Embryonic facial prominence (tissue), 1 donor: Measurements from ENCODE around the gene PCCA.

Source experiments
- DNase-seq: peaks from one replicate; pipeline ENCODE4 v3.0.0-alpha.2; 2016; ENCODE audit errors: extremely low spot score

The PCCA gene

DNA sequence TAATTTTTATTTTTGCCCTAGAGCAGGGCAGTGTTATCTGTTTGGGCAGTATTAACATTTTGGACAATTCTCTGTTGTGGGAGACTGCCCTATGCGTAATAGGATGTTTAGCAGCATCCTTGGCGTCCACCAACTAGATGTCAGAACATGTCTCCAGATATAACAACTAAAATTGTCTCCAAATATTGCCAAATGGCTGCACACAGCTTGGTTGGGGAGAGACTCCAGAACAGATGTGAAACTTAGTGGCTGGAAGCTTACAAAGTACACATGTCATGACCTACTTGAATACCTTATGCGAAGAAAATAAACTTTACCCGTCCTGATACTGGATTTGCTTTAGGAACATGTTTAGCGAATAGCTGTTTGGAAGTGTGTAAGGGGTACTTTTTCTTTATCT is 376.7 kb downstream of the PCCA start:
- DNase-seq: no peak

DNA sequence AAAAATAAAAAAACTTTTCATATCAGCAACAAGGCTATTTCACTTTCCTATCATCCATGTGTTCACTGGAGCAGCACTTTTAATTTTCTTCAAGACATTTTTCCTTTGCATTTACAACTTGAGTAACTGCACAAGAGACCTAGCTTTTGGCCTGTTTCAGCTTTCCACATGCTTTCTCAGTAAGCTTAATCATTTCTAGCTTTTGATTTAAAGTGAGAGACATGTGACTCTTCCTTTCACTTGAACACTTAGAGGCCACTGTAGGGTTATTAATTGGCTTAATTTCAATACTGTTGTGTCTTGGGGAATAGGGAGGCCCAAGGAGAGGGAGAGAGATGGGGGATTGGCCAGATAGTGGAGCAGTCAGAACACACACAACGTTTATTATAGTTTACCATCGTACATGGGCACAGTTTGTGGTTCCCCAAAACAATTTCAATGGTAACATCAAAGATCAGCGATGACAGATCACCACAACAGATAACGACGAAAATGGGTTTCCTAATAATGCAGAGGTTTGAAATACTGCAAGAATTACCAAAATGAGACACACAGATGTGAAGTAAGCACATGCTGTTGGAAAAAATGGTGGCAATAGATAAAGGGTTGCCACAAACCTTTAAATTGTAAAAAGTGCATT is 382.1 kb downstream of the PCCA start:
- no peak for DNase-seq

DNA sequence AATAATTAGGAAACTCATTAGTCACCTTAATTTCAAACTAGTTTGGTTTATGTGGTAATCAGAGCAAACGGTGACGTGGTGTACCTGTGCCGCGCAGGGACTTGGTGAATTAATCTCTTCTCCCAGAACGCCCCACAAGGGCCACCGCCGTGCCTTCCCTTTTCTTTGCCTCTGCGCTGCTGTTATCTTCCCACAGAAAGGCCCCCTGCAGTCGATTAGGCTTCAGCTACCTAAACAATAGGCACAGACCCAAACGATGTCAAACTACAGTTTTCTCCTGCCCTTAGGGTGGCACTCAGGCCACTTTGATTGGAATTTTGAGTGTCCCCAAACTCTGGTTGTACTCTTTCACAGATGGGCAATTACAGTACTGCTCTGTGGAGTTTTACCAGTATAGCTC is 384.2 kb downstream of the PCCA start:
- no peak for DNase-seq

DNA sequence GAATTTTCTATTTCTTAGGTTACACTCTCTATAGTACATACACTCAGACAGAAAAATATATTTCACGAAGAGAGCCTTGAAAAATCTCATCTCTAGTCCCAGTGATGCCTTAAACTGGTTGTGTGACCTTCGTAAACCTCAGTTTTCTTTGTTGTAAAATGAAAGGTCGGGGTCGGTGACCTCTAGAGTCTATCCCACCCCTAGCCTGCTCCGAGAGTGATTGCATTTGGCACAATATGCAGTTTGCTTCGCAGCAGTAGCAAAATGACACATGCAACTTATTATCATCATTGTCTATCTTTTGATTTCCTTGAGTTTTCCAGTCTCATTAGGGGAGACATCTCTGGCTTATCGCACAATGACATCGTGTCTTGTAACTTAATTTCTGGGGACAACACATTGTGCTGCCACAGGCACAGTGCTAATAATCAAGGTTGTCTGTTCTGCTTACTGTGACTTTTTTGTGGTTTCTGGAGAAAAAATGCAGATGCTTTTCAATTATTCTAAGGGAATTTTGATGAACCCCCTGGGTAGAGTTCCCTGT is 384.7 kb downstream of the PCCA start:
- no peak for DNase-seq

DNA sequence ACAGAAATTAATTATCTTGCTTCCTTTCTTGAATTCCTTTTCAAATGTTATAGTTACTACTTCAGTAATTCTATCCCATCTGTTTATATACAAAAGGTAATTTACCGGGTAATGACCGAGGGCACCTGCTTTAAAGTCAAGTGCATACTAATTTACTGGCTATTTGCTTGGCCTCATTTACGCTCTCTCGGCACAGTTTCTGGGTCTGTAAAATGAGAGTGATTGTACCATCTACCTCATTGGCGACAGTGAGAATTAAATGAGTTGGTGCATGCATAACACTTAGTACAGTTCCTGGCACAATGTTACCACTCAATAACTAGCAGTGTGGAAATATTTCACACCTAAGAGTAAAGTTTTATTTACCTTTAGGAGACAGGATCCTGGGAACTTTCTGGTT is 388.1 kb downstream of the PCCA start:
- no peak for DNase-seq

DNA sequence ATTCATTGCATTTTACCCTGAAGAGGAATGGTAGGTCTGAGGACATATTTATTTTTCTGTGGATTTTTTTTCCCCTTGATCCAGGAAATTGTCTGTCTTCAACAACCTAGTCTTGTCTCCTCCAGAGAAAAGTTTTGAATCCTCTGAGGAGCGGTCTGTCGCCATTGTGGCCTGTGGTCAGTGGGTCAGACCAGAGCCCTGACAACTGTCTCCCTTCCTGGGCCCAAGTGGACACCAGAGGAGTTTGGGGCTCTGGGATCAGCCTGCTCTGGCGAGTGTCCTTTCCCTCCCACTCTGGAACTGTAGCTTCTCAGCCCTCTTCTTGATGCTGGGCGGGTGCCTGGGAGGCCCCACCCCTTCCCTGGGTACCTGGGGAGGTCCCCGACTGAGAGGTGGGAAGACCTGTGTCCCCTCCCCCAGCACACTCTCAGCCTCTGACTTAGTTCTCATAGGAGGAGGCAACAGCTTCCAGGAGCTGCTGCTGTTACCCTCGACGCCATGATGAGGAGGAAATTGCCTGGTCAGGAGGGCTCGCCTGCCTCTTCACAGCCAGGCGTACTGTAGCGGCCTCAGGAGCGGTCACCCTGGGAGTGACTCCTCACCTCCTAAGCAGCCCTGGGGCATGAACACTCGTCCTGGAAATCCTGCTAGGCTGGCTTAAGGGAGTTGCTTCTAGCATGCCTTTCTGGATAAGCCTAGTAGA is 389.4 kb downstream of the PCCA start:
- DNase-seq: no peak

DNA sequence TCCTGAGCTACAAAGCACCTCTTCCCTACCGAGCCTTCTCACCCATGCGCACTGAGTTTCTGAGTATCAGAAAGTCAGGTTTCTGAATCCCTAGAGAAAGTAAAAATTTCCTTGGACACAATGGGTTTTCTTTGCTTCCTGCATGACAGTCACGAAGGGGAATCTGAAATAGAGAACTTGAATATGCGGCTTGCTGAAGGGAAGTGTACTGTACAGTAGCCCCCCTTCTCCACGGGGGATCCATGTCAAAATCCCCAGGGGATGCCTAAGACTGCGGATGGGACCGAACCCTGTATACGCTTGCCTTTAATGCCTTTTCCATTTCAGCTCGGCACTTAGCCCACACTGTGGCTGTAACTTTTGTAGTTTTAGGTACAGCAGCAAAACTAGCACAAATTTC is 391.8 kb downstream of the PCCA start:
- DNase-seq: no peak

DNA sequence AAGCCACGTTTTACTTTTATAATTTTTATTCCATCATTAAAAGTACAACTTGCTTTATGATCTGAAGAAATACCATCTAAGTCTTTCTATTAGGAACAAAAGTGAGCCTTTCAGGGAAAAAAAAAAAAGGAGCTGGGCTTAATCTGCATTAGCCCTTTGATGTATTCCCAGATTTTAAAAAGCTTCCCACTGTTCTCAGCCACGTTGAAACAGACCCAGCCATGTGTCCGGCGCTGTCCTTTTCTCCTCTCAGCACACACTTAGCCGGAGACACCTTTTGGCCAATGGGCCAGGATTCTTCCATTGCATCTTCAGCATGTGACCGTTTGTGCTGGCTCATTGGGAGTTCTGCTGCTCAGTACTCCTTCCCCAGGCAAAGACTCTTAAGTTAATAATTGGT is 394.2 kb downstream of the PCCA start:
- no peak for DNase-seq

DNA sequence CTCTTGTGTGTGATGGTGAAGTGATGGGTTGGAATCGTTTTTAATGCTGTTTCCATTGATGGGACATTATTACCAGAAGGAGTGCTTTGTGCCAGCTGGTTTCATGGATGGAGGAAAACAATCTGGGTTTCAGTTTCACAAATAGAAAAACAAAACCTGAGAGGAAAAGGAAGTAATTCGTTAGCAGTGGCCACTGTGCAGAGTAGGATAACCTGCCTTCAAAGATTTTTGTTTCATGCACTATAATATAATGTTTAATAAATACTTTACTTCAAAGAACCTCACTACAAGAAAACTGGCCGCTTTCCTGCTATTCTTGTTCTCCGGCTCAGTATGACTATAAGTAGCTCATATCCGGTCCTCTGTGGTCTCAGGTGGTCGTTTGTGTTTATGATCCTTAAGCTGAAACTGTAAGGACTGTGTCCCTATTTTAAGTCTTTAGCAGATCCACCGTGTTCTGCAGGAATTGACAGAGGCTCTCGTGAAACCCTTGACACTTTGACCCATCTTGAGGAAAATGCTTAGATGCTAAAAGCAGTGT is 395.0 kb downstream of the PCCA start:
- no peak for DNase-seq

DNA sequence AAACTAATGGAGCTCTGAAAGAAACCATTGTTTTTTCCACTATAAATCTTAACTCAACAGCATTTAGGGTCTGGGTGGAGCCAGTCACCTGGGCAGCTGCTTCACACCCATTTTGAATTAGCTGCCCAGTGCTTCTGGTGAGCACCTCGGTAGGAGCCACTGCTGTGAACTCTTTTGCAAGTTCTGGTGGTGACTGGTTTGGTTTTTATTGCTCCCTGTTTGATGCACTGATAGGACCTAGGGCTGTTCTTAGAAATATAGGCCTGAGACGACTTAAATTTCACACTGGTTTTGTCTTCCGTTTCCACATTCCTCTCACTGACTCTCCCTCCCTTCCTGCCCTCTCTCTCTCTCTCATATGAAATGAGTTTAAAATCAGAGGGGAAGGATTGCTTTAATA is 395.8 kb downstream of the PCCA start:
- DNase-seq: no peak

DNA sequence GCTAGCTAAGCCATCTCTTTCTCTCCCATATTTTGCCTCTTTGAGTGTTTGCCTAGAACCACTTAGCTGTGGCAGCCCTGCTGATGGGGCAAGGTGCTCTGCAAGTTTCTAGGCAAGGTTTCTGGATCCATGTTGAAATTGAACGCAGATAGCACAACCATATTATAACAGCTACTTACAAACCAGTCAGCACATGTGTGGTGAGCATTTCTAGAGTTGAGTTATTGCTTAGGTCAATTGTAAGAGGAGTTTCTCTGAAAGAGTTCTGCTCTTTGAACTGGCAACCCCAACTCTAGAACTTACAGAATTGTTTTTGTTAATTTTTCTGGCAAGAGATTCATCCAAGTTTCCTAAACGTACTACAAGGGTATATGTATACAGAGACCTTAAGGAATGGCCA is 396.4 kb downstream of the PCCA start:
- DNase-seq: no peak

DNA sequence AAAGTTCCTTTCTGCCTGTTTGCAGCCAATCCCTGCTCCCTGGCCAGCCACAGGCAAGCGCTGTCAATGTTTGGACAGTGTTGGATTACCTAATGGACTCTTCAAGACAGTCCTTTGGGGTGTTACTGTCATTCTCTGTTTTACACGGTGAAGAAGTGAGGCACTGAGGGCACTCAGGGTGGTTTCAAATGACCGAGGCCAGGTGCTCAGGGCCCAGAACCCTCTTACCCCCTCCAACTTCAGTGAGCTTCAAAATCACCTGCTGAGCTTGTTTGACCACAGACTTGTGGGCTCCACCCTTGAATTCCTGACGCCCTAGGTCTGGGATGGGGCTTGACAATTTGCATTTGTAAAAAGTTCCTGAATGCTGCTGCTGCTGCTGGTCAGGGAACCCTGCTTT is 401.8 kb downstream of the PCCA start:
- no peak for DNase-seq

DNA sequence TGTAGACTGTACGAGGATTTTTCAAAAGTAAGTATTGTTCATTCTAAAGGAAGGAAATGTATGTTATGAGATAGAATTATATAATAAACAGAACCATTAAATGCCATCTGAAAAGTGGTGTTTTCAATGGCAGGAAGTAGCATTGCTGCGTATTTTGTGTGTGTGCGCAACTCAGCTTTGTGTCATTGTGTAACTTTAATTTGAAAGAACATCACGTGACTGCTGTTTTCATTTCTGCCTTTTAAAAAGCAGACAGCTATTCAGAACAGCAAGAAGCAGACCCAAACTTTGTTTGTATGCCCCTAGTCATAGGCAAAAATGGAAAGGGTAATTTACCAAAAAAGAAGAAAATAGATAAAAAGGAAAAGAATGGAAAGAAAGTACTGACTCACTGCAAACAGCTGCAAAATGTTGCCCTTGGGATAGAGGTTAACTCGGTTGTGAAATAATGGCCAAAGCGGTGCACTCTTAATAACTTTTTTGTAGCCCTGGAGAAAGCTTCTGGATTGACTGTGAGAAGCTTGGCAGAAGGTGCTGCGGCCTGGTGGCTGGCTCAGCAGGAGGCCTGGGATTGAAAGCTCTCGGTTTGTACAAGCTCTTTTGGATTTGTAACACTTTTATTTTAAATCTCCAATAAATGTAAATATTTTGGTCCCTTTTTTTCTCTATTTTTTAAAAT is 402.4 kb downstream of the PCCA start:
- DNase-seq: no peak

DNA sequence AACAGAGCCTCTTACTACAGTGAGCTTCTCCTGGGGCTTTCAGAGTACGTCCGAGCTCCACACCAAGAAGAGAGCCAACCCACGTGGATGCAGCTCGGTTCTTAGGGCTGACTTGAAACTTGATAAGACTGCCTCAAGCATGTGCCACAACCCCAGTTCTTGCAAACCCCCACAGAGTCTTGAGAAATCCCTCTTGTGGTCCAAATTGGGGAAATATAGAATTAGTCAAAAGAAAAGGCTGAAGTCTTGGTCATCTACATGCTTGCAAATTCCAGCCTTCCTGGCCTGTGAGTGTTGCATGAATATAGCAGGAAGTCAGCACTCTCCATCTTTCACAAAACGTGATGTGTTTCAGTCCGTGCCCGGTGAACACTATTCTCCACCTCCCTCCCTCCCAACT is 404.5 kb downstream of the PCCA start:
- DNase-seq: no peak

DNA sequence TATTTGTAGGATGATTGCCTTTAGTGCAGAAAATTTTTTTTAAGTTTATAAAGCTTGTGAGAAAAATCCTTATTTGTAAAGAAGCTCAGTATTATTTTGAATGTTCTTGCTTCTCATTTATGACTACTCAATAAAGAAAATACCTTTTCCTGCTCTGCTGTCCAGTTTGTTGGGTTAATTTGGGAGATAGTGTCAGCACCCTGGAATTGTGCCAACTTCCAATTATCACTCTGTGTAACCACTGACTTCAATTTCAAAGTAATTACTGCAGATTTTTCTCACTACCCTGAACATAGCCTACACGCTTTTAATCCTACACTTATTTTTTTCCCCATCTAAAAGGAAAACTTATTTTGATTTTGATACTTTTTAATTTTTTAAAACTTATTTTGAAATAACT is 406.6 kb downstream of the PCCA start:
- DNase-seq: no peak

DNA sequence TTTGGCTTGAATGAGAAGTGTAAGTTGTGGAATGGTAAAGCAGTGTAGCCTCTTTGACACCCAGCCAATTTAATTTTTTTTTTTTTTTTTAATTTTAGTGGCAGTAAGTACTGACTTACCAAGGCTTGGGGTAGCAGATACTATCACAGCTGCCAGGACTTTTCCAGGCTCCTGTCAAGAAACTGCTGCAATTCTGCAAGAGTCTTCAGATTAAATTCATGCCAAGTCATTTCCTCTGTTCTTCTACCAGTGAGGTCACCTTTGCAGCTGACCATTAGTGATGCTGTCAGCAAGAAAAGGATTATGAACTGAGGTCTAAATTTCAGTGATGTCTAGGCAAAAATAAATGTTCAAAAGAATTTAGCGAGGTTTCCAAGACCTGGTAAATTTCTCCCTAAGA is 408.5 kb downstream of the PCCA start:
- no peak for DNase-seq

DNA sequence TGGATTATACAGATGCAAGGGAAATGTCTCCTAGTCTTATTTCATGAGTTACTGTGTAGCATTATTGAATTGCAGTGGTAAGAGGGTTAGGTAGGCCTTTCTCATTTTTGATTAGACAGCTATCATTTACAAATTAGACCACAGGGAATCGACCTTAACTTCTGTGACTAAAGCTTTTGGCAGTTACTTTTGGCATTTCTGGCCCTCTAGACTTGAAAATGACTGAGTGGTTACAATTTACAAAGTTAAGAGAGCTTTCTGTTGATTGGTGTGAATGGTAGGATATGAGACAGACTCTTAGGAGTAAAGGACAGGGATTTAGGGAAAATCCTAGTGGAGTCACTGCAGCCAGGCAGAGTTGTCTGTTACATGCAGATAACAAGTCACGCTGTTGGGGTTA is 413.6 kb downstream of the PCCA start:
- DNase-seq: no peak

DNA sequence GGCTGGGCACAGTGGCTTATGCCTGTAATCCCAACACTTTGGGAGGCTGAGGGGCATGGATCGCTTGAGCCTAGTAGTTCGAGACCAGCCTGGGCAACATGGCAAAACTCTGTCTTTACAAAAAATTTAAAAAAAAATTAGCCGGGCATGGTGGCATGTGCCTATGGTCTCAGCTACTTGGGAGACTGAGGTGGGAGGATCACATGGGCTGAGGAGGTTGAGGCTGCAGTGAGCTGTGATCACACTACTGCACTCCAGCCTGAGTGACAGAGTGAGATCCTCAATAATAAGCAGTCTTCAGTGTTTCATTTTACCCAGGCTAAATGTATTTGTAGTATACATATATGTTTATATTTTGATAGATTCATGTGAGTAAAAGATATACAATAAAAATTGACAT is 414.7 kb downstream of the PCCA start:
- DNase-seq: no peak

DNA sequence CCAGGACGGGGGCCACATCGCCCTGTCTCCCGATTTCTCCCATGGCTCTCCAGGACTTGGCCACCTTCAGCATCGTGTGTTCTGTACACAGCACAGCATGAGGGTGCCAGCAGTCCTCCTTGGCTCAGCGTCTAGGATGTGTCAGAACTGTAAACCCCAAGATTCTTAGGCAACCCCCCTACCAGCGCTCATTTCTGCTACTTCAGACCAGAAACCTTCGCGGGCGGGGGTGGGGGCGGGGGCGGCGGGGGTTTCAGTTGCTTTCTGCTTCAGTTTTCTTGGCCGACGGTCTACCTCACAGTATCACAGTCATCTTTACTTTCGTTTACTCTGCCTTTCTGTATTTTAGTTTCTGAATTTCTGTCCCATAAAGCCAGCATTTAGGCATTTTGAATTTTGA is 417.3 kb downstream of the PCCA start:
- DNase-seq: no peak

DNA sequence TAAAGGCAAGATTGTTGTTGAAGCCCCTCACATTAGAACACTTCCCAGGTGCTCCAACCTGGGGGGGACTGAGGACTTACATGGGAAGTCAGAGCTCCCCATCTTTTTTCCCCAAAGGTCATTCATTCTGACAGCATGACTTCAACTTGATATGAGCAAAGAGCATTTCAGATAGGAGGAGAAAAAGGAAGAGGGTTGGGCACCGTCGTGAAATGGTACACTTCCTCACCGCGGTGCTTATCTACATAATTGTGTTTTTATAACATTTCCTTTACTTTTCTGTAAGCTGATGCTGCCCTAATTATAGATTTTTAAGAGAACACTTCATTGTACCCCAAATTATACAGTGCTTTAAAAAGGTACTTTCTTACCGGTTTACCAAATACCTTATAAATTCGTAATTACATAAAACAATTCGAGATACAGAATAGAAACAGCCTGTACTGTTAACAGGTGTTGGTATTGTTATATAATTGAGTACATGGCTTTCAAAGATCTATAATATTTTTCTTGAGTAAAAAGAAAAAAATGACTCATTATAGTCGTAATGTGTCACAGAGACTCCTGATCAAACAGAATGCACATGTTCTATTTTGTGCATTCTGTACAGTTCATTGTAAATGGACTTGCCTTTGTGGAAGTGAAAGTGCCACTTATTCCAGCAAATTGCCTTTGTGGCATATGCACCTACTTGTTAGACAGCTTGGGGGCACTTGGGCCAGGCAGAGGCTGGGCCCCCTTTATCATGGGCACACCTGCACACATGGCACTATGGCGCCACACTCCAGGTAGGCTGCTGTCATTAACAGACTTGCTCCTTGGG is 417.9 kb downstream of the PCCA start:
- DNase-seq: no peak

DNA sequence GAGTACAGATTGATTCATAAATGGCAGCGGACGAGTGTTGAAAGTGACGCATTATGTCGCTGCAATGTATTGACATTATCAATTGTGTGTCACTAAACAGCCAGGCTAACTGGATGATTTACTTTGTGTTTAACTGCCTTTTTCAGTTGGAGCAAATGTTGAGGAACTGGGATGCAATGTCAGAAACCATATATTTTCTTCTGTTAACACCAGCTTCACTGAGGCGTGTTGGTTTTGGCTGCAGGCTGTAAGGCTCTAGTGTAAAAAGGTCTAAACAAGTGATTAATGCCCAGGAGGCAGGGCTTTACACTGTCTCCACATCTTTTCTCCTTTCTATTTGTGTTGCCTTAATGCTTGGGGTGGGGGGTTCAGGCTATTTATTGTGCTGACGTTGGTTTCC is 419.6 kb downstream of the PCCA start:
- no peak for DNase-seq

DNA sequence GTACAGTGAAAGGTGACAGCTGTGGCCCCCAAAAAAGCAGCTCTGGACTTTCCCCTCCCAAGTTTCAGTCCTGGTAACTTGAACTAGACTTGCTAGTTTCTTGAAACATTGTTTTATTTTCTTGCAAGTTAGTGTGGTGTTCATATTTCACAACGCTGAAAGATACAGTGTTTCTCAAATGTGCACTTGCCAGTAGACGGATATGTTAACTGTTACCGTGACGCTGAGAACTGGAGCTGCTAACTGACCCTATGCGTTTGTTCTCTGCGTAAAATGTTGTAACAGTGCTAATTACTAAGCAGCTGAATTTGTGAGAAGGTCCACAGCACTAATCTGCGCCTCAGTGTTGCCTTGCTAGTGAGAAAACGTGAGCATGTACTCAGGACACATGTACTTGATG is 420.1 kb downstream of the PCCA start:
- DNase-seq: no peak
